Measurements from ENCODE around the gene KIAA0930.

DNA sequence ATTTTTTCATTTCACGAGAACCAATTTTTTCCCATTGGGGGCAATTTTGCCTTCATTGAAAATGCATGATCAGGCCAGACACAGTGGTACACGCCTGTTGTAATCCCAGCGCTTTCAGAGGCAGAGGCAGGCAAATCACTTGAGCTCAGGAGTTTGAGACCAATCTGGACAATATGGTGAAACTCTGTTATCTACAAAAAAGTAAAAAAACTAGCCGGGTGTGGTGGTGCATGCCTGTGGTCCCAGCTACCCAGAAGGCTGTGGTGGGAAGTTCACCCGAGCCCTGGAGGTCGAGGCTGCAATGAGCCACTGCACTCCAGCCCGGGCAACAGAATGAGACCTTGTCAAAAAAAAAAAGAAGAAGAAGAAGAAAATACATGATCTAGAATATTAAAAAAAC, 24.8 kb upstream of the KIAA0930 start:
- TF ChIP-seq FOXJ3 (CRISPR knock-in tag; IDR thresholded peaks at IDR 0.05) (no peak), EZH2phosphoT487 (IDR thresholded peaks at IDR 0.05; ENCODE audit: borderline replicate concordance, low read depth) (no peak), USF2 (IDR thresholded peaks at IDR 0.05; ENCODE audit: borderline replicate concordance, low read depth, low read length) (no peak), POLR2AphosphoS5 (IDR thresholded peaks at IDR 0.05; ENCODE audit: low read depth, low read length) (no peak), SMC3 (IDR thresholded peaks at IDR 0.05; ENCODE audit: low read depth, low read length) (no peak), RAD21 (IDR thresholded peaks at IDR 0.05; ENCODE audit: low read length) (no peak), JUND (IDR thresholded peaks at IDR 0.05) (no peak), MAX (IDR thresholded peaks at IDR 0.05; ENCODE audit: low read depth) (no peak), RCOR1 (IDR thresholded peaks at IDR 0.05; ENCODE audit: low read length) (no peak), IRF3 (IDR thresholded peaks at IDR 0.05; ENCODE audit: low read depth, low read length) (no peak), EP300 (IDR thresholded peaks at IDR 0.05; ENCODE audit: borderline replicate concordance in 1 of 2, low read depth in 1 of 2, low read length in 1 of 2) (no peak), TCF12 (IDR thresholded peaks at IDR 0.05) (no peak), NFIC (IDR thresholded peaks at IDR 0.05; ENCODE audit: borderline replicate concordance) (no peak)
- TF ChIP-seq, protein P1, sequence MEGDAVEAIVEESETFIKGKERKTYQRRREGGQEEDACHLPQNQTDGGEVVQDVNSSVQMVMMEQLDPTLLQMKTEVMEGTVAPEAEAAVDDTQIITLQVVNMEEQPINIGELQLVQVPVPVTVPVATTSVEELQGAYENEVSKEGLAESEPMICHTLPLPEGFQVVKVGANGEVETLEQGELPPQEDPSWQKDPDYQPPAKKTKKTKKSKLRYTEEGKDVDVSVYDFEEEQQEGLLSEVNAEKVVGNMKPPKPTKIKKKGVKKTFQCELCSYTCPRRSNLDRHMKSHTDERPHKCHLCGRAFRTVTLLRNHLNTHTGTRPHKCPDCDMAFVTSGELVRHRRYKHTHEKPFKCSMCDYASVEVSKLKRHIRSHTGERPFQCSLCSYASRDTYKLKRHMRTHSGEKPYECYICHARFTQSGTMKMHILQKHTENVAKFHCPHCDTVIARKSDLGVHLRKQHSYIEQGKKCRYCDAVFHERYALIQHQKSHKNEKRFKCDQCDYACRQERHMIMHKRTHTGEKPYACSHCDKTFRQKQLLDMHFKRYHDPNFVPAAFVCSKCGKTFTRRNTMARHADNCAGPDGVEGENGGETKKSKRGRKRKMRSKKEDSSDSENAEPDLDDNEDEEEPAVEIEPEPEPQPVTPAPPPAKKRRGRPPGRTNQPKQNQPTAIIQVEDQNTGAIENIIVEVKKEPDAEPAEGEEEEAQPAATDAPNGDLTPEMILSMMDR (IDR thresholded peaks at IDR 0.05): no peak
